WTC11 (cell line): ENCODE results near the gene F13B.

Experiments
- GABPB1 ChIP-seq: sonication (generic); formaldehyde crosslinking; IDR thresholded peaks from 2 replicates; pipeline ENCODE4 v1.8.1; 2023; ENCODE audit warnings: mild to moderate bottlenecking, missing genetic modification reagents
- RELA ChIP-seq: sonication (generic); formaldehyde crosslinking; IDR thresholded peaks from 2 replicates; pipeline ENCODE4 v1.8.1; 2022; ENCODE audit warnings: missing genetic modification reagents, mild to moderate bottlenecking, borderline replicate concordance
- SMAD4 ChIP-seq: sonication (generic); formaldehyde crosslinking; IDR thresholded peaks from 2 replicates; pipeline ENCODE4 v1.8.0; 2022; ENCODE audit warnings: mild to moderate bottlenecking, missing genetic modification reagents
- ZBTB21 ChIP-seq: sonication (generic); formaldehyde crosslinking; IDR thresholded peaks from 2 replicates; pipeline ENCODE4 v1.8.1; 2023; ENCODE audit warnings: mild to moderate bottlenecking, missing genetic modification reagents, borderline replicate concordance
- ZNF121 ChIP-seq: sonication (generic); formaldehyde crosslinking; IDR thresholded peaks from 2 replicates; pipeline ENCODE4 v1.8.0; 2023; ENCODE audit warnings: missing genetic modification reagents
- TF ChIP-seq, protein P1 (sequence below): fragments of 200-600 bp; IDR thresholded peaks from 2 replicates; pipeline ENCODE4 v1.8.0; 2022; ENCODE audit warnings: antibody characterized with exemption
- TF ChIP-seq, protein P2 (sequence below): sonication (generic); formaldehyde crosslinking; IDR thresholded peaks from 2 replicates; pipeline ENCODE4 v1.8.0; 2022; ENCODE audit warnings: mild to moderate bottlenecking, missing genetic modification reagents
- TF ChIP-seq, protein P3 (sequence below): sonication (generic); formaldehyde crosslinking; IDR thresholded peaks from 2 replicates; pipeline ENCODE4 v1.8.1; 2023; ENCODE audit warnings: mild to moderate bottlenecking, missing genetic modification reagents, moderate library complexity
- TF ChIP-seq, protein P4 (sequence below): sonication (generic); formaldehyde crosslinking; IDR thresholded peaks from 2 replicates; pipeline ENCODE4 v1.8.1; 2023; ENCODE audit warnings: mild to moderate bottlenecking, missing genetic modification reagents, moderate library complexity

DNA sequence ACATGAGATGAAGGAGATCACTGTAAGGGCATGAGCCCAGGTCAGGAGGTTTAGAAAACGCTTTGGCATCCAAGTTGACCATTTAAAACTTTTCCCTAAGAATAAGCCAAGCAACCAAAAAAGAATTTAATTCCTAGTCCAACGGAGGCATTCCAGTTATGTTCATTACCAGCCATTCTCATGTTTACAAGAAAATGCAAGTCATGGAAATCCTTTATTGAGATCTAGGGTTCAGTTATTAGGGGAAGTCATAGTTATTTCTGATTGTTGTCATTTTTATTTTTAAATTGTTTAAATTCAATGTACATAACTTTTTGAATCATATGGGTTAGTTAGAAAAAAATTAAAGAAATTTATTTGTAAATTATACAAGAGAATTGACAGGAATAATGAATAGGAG lies 65.2 kb downstream of the F13B start:
- TF ChIP-seq, protein P1, sequence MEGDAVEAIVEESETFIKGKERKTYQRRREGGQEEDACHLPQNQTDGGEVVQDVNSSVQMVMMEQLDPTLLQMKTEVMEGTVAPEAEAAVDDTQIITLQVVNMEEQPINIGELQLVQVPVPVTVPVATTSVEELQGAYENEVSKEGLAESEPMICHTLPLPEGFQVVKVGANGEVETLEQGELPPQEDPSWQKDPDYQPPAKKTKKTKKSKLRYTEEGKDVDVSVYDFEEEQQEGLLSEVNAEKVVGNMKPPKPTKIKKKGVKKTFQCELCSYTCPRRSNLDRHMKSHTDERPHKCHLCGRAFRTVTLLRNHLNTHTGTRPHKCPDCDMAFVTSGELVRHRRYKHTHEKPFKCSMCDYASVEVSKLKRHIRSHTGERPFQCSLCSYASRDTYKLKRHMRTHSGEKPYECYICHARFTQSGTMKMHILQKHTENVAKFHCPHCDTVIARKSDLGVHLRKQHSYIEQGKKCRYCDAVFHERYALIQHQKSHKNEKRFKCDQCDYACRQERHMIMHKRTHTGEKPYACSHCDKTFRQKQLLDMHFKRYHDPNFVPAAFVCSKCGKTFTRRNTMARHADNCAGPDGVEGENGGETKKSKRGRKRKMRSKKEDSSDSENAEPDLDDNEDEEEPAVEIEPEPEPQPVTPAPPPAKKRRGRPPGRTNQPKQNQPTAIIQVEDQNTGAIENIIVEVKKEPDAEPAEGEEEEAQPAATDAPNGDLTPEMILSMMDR, result no peak
- TF ChIP-seq ZNF121 (CRISPR knock-in tag), result no peak
- TF ChIP-seq SMAD4 (CRISPR knock-in tag), result no peak
- TF ChIP-seq, protein P2, sequence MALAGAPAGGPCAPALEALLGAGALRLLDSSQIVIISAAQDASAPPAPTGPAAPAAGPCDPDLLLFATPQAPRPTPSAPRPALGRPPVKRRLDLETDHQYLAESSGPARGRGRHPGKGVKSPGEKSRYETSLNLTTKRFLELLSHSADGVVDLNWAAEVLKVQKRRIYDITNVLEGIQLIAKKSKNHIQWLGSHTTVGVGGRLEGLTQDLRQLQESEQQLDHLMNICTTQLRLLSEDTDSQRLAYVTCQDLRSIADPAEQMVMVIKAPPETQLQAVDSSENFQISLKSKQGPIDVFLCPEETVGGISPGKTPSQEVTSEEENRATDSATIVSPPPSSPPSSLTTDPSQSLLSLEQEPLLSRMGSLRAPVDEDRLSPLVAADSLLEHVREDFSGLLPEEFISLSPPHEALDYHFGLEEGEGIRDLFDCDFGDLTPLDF, result no peak
- no peak for TF ChIP-seq GABPB1 (CRISPR knock-in tag)
- no peak for TF ChIP-seq RELA
- TF ChIP-seq, protein P3, sequence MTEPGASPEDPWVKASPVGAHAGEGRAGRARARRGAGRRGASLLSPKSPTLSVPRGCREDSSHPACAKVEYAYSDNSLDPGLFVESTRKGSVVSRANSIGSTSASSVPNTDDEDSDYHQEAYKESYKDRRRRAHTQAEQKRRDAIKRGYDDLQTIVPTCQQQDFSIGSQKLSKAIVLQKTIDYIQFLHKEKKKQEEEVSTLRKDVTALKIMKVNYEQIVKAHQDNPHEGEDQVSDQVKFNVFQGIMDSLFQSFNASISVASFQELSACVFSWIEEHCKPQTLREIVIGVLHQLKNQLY, result no peak
- TF ChIP-seq, protein P4, sequence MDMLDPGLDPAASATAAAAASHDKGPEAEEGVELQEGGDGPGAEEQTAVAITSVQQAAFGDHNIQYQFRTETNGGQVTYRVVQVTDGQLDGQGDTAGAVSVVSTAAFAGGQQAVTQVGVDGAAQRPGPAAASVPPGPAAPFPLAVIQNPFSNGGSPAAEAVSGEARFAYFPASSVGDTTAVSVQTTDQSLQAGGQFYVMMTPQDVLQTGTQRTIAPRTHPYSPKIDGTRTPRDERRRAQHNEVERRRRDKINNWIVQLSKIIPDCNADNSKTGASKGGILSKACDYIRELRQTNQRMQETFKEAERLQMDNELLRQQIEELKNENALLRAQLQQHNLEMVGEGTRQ (CRISPR knock-in tag), result no peak
- no peak for TF ChIP-seq ZBTB21 (CRISPR knock-in tag)
